Islet of Langerhans (tissue), 1 donor: ENCODE data around the gene ARID1B.

Experiments used
- FAIRE-seq: peaks from one replicate; lab custom pipeline; 2011; peaks lifted over from hg19 to GRCh38; lab: Jason Lieb, UNC

Gene ARID1B

GRCh38 chr6:156909212-156910010 is 132.2 kb downstream of the ARID1B start:
- FAIRE-seq = no peak

GRCh38 chr6:156910011-156910334 is 132.8 kb downstream of the ARID1B start:
- FAIRE-seq = no peak

GRCh38 chr6:156910938-156911337 is 133.8 kb downstream of the ARID1B start:
- FAIRE-seq = no peak

GRCh38 chr6:156911581-156911980 is 134.4 kb downstream of the ARID1B start:
- FAIRE-seq = no peak

GRCh38 chr6:156912431-156912830 is 135.3 kb downstream of the ARID1B start:
- FAIRE-seq = no peak

GRCh38 chr6:156914181-156914580 is 137.0 kb downstream of the ARID1B start:
- FAIRE-seq = no peak

- FAIRE-seq = no peak
These were observed 139.1 kb downstream of the ARID1B start for GRCh38 chr6:156916130-156916801.

GRCh38 chr6:156917213-156917612 is 140.0 kb downstream of the ARID1B start:
- no peak for FAIRE-seq

- no peak for FAIRE-seq
These were observed 141.5 kb downstream of the ARID1B start for GRCh38 chr6:156918647-156919046.

GRCh38 chr6:156919370-156919769 is 142.2 kb downstream of the ARID1B start:
- no peak for FAIRE-seq

- no peak for FAIRE-seq
These were observed 142.7 kb downstream of the ARID1B start for GRCh38 chr6:156919814-156920369.

- FAIRE-seq = no peak
These were observed 147.1 kb downstream of the ARID1B start for GRCh38 chr6:156924246-156924645.

- FAIRE-seq = no peak
These were observed 147.8 kb downstream of the ARID1B start for GRCh38 chr6:156925026-156925425.

GRCh38 chr6:156925718-156926607 is 148.8 kb downstream of the ARID1B start:
- no peak for FAIRE-seq

- FAIRE-seq = no peak
These were observed 150.9 kb downstream of the ARID1B start for GRCh38 chr6:156928126-156928525.

GRCh38 chr6:156928972-156929371 is 151.8 kb downstream of the ARID1B start:
- FAIRE-seq = no peak

- no peak for FAIRE-seq
These were observed 154.1 kb downstream of the ARID1B start for GRCh38 chr6:156931283-156931682.

GRCh38 chr6:156933201-156934068 is 156.3 kb downstream of the ARID1B start:
- peak; percentile 61 for FAIRE-seq

- peak; percentile 85 for FAIRE-seq
These were observed 156.9 kb downstream of the ARID1B start for GRCh38 chr6:156934069-156934460.

GRCh38 chr6:156935000-156935399 is 157.8 kb downstream of the ARID1B start:
- FAIRE-seq = no peak

GRCh38 chr6:156938143-156938542 is 161.0 kb downstream of the ARID1B start:
- no peak for FAIRE-seq

- peak; percentile 58 for FAIRE-seq
These were observed 163.0 kb downstream of the ARID1B start for GRCh38 chr6:156940221-156940620.
